HG03135 (cell line): ENCODE measurements around the gene DCUN1D2.

Source experiments
- ATAC-seq: cut with Tn5 transposase; IDR thresholded peaks from one replicate; pipeline ENCODE4 v1.9.1; 2021; ENCODE audit warnings: mild to moderate bottlenecking, moderate library complexity; ENCODE audit not compliant: unreplicated experiment

Gene DCUN1D2

GRCh38 chr13:113427562-113428468, 62.7 kb downstream of the DCUN1D2 start:
- no peak for ATAC-seq

GRCh38 chr13:113426591-113426986, 63.9 kb downstream of the DCUN1D2 start:
- ATAC-seq, result no peak

- ATAC-seq, result no peak
These were observed 64.4 kb downstream of the DCUN1D2 start for GRCh38 chr13:113425941-113426590.

GRCh38 chr13:113423520-113424163, 66.9 kb downstream of the DCUN1D2 start:
- no peak for ATAC-seq

GRCh38 chr13:113422807-113423519, 67.5 kb downstream of the DCUN1D2 start:
- ATAC-seq, result no peak

- no peak for ATAC-seq
These were observed 68.7 kb downstream of the DCUN1D2 start for GRCh38 chr13:113421673-113422270.

- no peak for ATAC-seq
These were observed 69.5 kb downstream of the DCUN1D2 start for GRCh38 chr13:113420833-113421600.

- no peak for ATAC-seq
These were observed 70.3 kb downstream of the DCUN1D2 start for GRCh38 chr13:113420232-113420631.

GRCh38 chr13:113419531-113420193, 70.8 kb downstream of the DCUN1D2 start:
- ATAC-seq, result no peak

GRCh38 chr13:113418722-113419049, 71.8 kb downstream of the DCUN1D2 start:
- ATAC-seq, result no peak

GRCh38 chr13:113417836-113418721, 72.4 kb downstream of the DCUN1D2 start:
- ATAC-seq, result no peak

GRCh38 chr13:113417008-113417751, 73.3 kb downstream of the DCUN1D2 start:
- ATAC-seq, result no peak

- ATAC-seq, result no peak
These were observed 74.7 kb downstream of the DCUN1D2 start for GRCh38 chr13:113415825-113416224.

GRCh38 chr13:113415032-113415431, 75.5 kb downstream of the DCUN1D2 start:
- no peak for ATAC-seq

GRCh38 chr13:113414335-113414734, 76.2 kb downstream of the DCUN1D2 start:
- ATAC-seq, result no peak

- no peak for ATAC-seq
These were observed 76.6 kb downstream of the DCUN1D2 start for GRCh38 chr13:113413898-113414282.

- ATAC-seq, result no peak
These were observed 77.2 kb downstream of the DCUN1D2 start for GRCh38 chr13:113413178-113413897.
